SK-N-SH (cell line): ENCODE data around the gene KIF6. TPM values are rescaled to one million over a fixed set of nuclear protein-coding genes. Genes with fewer than 3 reads are reported as not detected.
"Not testable (repeated sequence)": the region's sequence is repeated elsewhere in the genome, so short reads cannot be mapped to it uniquely, and the experiment has no call there.

Experiments
- CTCF ChIA-PET: fragments of 300-600, 350-600 bp; formaldehyde crosslinking; extraction: SDS; loops from one replicate; lab custom pipeline; 2021; lab: Yijun Ruan, JAX
- POLR2A ChIA-PET: fragments of 350-600 bp; sonication (Branson Sonifier 250); formaldehyde crosslinking; extraction: SDS; loops from one replicate; lab custom pipeline; 2020; ENCODE audit warnings: antibody characterized with exemption, inconsistent platforms; lab: Yijun Ruan, JAX
- DNase-seq: peaks from one replicate; pipeline ENCODE4 v3.0.0; 2012
- H2AFZ ChIP-seq: fragments of 200-600 bp; sonication (generic); 2 replicates; pipeline ENCODE4 v1.8.1; 2016; ENCODE audit warnings: antibody characterized with exemption, mild to moderate bottlenecking, low read depth
- H3F3A ChIP-seq: fragments of 200-600 bp; sonication (generic); replicated peaks from 2 replicates; pipeline ENCODE3; 2016; ENCODE audit warnings: antibody characterized with exemption, mild to moderate bottlenecking; ENCODE audit not compliant: insufficient read depth
- H3K27ac ChIP-seq, 2 experiments: fragments of 200-500 bp in 1 of 2; fragments of 200-600 bp in 1 of 2; sonication (Bioruptor generic) in 1 of 2; sonication (generic), shearing (Covaris generic) in 1 of 2; 2 replicates each; pipeline versions ENCODE4 v1.5.1 to v1.6.1; 2014 to 2016; ENCODE audit warnings: low read depth in 2 of 2, inconsistent platforms in 1 of 2, low read length in 1 of 2, mild to moderate bottlenecking in 1 of 2, mixed read lengths in 1 of 2
- H3K27me3 ChIP-seq: fragments of 200-600 bp; sonication (generic), shearing (Covaris generic); 2 replicates; pipeline ENCODE4 v1.6.1; 2016; ENCODE audit warnings: mixed run types; ENCODE audit not compliant: insufficient read depth
- H3K36me3 ChIP-seq, 2 experiments: fragments of 200-500 bp in 1 of 2; fragments of 200-600 bp in 1 of 2; sonication (Bioruptor generic) in 1 of 2; sonication (generic) in 1 of 2; replicated peaks in 1 of 2; 2 replicates each; pipeline versions ENCODE3 to v1.5.1; 2014 to 2016; ENCODE audit warnings: low read length in 1 of 2, mild to moderate bottlenecking in 1 of 2; ENCODE audit not compliant: insufficient read depth in 2 of 2, control insufficient read depth in 1 of 2
- H3K4me1 ChIP-seq, 2 experiments: fragments of 200-500 bp in 1 of 2; fragments of 200-600 bp in 1 of 2; sonication (Bioruptor generic) in 1 of 2; sonication (generic), shearing (Covaris generic) in 1 of 2; 2 replicates each; pipeline versions ENCODE4 v1.5.1 to v1.6.1; 2014 to 2016; ENCODE audit warnings: low read depth in 1 of 2, low read length in 1 of 2, mixed run types in 1 of 2; ENCODE audit not compliant: insufficient read depth in 2 of 2, control insufficient read depth in 1 of 2
- H3K4me2 ChIP-seq: fragments of 200-600 bp; sonication (generic), shearing (Covaris generic); 2 replicates; pipeline ENCODE4 v1.6.1; 2017; ENCODE audit warnings: mixed run types
- H3K4me3 ChIP-seq, 2 experiments: fragments of 200-500 bp in 1 of 2; fragments of 200-600 bp in 1 of 2; sonication (Bioruptor generic) in 1 of 2; sonication (generic), shearing (Covaris generic) in 1 of 2; 2 replicates each; pipeline versions ENCODE4 v1.5.1 to v1.8.1; 2014 to 2016; ENCODE audit warnings: low read depth in 2 of 2, inconsistent platforms in 1 of 2, low read length in 1 of 2, mild to moderate bottlenecking in 1 of 2, mixed read lengths in 1 of 2, moderate library complexity in 1 of 2
- H3K79me2 ChIP-seq: fragments of 200-600 bp; sonication (generic); 2 replicates; pipeline ENCODE4 v1.8.1; 2017; ENCODE audit warnings: mild to moderate bottlenecking; ENCODE audit not compliant: insufficient read depth
- H3K9ac ChIP-seq: fragments of 200-600 bp; sonication (generic); 2 replicates; pipeline ENCODE4 v1.6.1; 2017; ENCODE audit warnings: mixed run types
- H3K9me2 ChIP-seq: fragments of 200-600 bp; sonication (generic); 2 replicates; pipeline ENCODE4 v1.6.1; 2017; ENCODE audit warnings: mixed run types
- H3K9me3 ChIP-seq: fragments of 200-600 bp; sonication (generic); 2 replicates; pipeline ENCODE4 v1.6.1; 2017; ENCODE audit warnings: mixed run types, mild to moderate bottlenecking, moderate library complexity
- H4K20me1 ChIP-seq: fragments of 200-600 bp; sonication (generic); 2 replicates; pipeline ENCODE4 v1.6.1; 2017; ENCODE audit warnings: mild to moderate bottlenecking, mixed run types; ENCODE audit not compliant: insufficient read depth
- EP300 ChIP-seq, 2 experiments: IDR thresholded peaks; 2 replicates each; pipeline versions ENCODE4 v1.4.0 to v1.6.1; 2012; ENCODE audit warnings: borderline replicate concordance in 1 of 2, low read depth in 1 of 2, low read length in 1 of 2
- FOXJ3 ChIP-seq: sonication (generic); formaldehyde crosslinking; IDR thresholded peaks from 2 replicates; pipeline ENCODE4 v1.5.1; 2020; ENCODE audit warnings: mild to moderate bottlenecking, missing genetic modification reagents
- GABPA ChIP-seq: IDR thresholded peaks from 2 replicates; pipeline ENCODE4 v1.4.0; 2012; ENCODE audit warnings: low read depth, mild to moderate bottlenecking
- JUND ChIP-seq: IDR thresholded peaks from 2 replicates; pipeline ENCODE4 v1.4.0; 2012
- MAX ChIP-seq: IDR thresholded peaks from 2 replicates; pipeline ENCODE4 v1.4.0; 2012; ENCODE audit warnings: low read depth
- RAD21 ChIP-seq: IDR thresholded peaks from 2 replicates; pipeline ENCODE4 v1.6.1; 2012; ENCODE audit warnings: mild to moderate bottlenecking, low read length
- RFX5 ChIP-seq: IDR thresholded peaks from 2 replicates; pipeline ENCODE4 v1.6.1; 2012; ENCODE audit warnings: mild to moderate bottlenecking, improper control_type of control experiment, low read length
- SIN3A ChIP-seq: IDR thresholded peaks from 2 replicates; pipeline ENCODE4 v1.6.1; 2012; ENCODE audit warnings: low read depth, mild to moderate bottlenecking, low read length, moderate library complexity, borderline replicate concordance
- SMC3 ChIP-seq: IDR thresholded peaks from 2 replicates; pipeline ENCODE4 v1.6.1; 2012; ENCODE audit warnings: low read depth, low read length, improper control_type of control experiment
- TAF1 ChIP-seq: IDR thresholded peaks from 2 replicates; pipeline ENCODE4 v1.6.1; 2012; ENCODE audit warnings: low read depth, mild to moderate bottlenecking, low read length, moderate library complexity, borderline replicate concordance
- TCF12 ChIP-seq: IDR thresholded peaks from 2 replicates; pipeline ENCODE4 v1.4.0; 2012
- USF1 ChIP-seq: IDR thresholded peaks from 2 replicates; pipeline ENCODE4 v1.4.0; 2012; ENCODE audit warnings: low read depth, borderline replicate concordance
- WGBS: methylation state at CpG from one replicate; pipeline ENCODE4 v1.1.6; 2017; ENCODE audit warnings: low lambda C conversion rate; 5-methylcytosine and 5-hydroxymethylcytosine counted together
- polyA plus RNA-seq, 3 experiments: library from polyadenylated mRNA; depleted of rRNA; stranded (reverse); fragments of >200 nt; gene quantifications; 2 replicates each; pipeline ENCODE4 v1.2.3, GENCODE V29; 2012

KIF6 gene
- polyA plus RNA-seq, 1 of the 3 experiments (the other 2 are of a cell fraction): 0.13 TPM

GRCh38 chr6:39508515-39508914, 216.7 kb downstream of the KIF6 start:
- Histone ChIP-seq H3K79me2 (no peaks in the 10 kb centered on the region), H3K36me3 (no peaks in the 10 kb centered on the region), H3K4me3 (no peak overlapping the region), H3K9ac (no peak overlapping the region), H3K4me1 (no peaks in the 10 kb centered on the region), H3F3A (no peaks in the 10 kb centered on the region), H4K20me1 (no peaks in the 10 kb centered on the region), H3K9me2 (no peaks in the 10 kb centered on the region), H3K27ac (no peak overlapping the region), H3K4me2 (no peak overlapping the region), H3K9me3 (no peaks in the 10 kb centered on the region), H2AFZ (no peak overlapping the region), H3K27me3 (no peaks in the 10 kb centered on the region)
- WGBS: 44% methylated on average over 7 of the region's 9 CpGs
- ChIA-PET CTCF (no interaction called here), POLR2A (no interaction called here)
- TF ChIP-seq USF1: no peak
- no peak for DNase-seq

GRCh38 chr6:39507331-39507998, 217.7 kb downstream of the KIF6 start:
- H3K79me2 ChIP-seq: no peaks in the 10 kb centered on the region
- H3K27me3 ChIP-seq: no peaks in the 10 kb centered on the region
- H3K4me3 ChIP-seq: no peak overlapping the region
- no peaks in the 10 kb centered on the region; the same call in 1 of the 2 replicates for H3K9me3 ChIP-seq
- no peak overlapping the region for H3K9ac ChIP-seq
- no peak overlapping the region for H3K4me2 ChIP-seq
- no peak overlapping the region for H3K27ac ChIP-seq
- H2AFZ ChIP-seq: no peak overlapping the region
- H4K20me1 ChIP-seq: no peaks in the 10 kb centered on the region
- H3K4me1 ChIP-seq: no peaks in the 10 kb centered on the region
- no peaks in the 10 kb centered on the region for H3K36me3 ChIP-seq
- CTCF ChIA-PET: no interaction called here
- TF ChIP-seq TAF1: no peak
- TF ChIP-seq SMC3: no peak
- no peak for TF ChIP-seq EP300 (IDR thresholded peaks at IDR 0.05; ENCODE audit: borderline replicate concordance in 1 of 2, low read depth in 1 of 2, low read length in 1 of 2)
- no peak for TF ChIP-seq TCF12
- TF ChIP-seq SIN3A: no peak
- no peak for TF ChIP-seq MAX
- TF ChIP-seq FOXJ3 (CRISPR knock-in tag): no peak
- TF ChIP-seq JUND: no peak
- no peak for TF ChIP-seq RFX5
- TF ChIP-seq RAD21: no peak
- no peak for TF ChIP-seq GABPA
- H3K9me2 ChIP-seq: no peaks in the 10 kb centered on the region
- no peak for DNase-seq
- POLR2A ChIA-PET: no interaction called here
- no peaks in the 10 kb centered on the region for H3F3A ChIP-seq
- WGBS: 32% methylated on average over 3 of the region's 3 CpGs

DNA sequence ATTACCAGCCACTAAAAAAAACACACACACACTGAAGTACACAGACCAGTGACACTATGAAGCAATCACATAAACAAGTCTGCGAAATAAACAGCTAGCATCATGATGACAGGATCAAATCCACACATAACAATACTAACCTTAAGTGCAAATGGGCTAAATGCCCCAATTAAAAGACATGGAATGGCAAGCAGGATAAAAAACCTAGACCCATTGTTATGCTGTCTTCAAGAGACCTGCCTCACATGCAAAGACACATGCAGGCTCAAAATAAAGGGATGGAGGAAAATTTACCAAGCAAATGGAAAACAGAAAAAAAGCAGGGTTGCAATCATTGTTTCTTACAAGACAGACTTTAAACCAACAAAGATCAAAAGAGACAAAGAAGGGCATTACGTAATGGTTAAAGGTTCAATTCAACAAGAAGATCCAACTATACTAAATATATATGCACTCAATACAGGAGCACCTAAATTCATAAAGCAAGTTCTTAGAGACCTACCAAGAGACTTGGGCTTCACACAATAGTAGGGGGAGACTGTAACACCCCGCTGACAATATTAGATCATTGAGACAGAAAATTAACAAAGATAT, 222.7 kb downstream of the KIF6 start:
- H3K27me3 ChIP-seq, H4K20me1 ChIP-seq, POLR2A ChIA-PET, H3K4me3 ChIP-seq, H3K4me1 ChIP-seq, H3K9me3 ChIP-seq, H2AFZ ChIP-seq, H3K9ac ChIP-seq, H3F3A ChIP-seq, H3K36me3 ChIP-seq, H3K27ac ChIP-seq, H3K79me2 ChIP-seq, H3K4me2 ChIP-seq, CTCF ChIA-PET, DNase-seq, H3K9me2 ChIP-seq: not testable (repeated sequence)
- 18% methylated on average over 3 of the region's 3 CpGs for WGBS
